Stimulated activated CD4-positive, alpha-beta T cell treated with anti-CD3 and anti-CD28 coated beads, Interleukin-15, amount 100 ng/mL, for 48 hours (primary cell): ENCODE measurements around the gene QARS1.

Experiments
- DNase-seq, 2 donors: peaks; one replicate each; pipeline ENCODE4 v3.0.0-alpha.2; 2020; ENCODE audit warnings: low read depth in 2 of 2

Gene QARS1

GRCh38 chr3:49120438-49121131 is 16.0 kb upstream of the QARS1 start, which contains the start of gene USP19:
Gene USP19, minus strand, starts transcription at chr3:49120823. Its CDS starts 1,678 bp downstream, at chr3:49119145.
- DNase-seq = peak; percentile 87 to 95

DNA sequence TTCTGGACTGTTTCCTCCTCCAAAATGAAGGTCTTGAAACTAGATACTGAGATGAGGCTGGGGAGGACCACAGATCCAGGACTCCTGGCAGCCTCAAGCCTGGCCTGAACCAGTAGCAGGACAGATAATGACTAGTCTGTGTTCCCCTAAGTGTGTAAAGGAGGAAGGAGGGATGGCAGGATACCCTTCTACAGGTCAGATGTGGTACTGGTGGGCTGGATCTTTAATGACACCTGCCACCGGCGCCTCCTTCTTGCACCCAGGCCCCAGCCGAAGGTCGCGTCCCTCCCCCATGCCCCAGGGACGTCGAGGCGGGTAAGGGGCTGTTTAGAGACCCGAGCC is 15.5 kb upstream of the QARS1 start:
- no peak for DNase-seq

DNA sequence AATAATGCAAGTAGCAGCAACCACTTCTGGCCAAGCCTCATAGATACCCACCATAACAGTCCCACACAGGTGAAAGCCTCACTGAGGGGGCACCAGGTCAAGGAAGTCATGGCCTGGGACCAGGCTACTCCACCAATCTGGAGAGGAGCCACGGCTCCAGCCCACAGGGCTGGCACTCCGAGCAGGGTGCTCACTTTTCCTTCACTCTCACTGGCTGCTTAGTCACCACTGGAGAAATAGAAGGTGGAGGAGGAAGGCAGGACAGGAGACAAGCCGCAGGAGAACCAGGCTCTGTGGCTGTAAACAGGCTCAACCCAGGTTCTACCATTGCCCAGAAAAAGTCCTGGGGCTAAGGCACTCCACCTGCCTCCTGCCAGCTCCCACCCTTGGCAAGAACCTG is 14.9 kb upstream of the QARS1 start:
- DNase-seq = no peak

GRCh38 chr3:49119036-49119435 is 14.5 kb upstream of the QARS1 start:
- no peak for DNase-seq

GRCh38 chr3:49112262-49112661 is 7.7 kb upstream of the QARS1 start:
- DNase-seq = no peak

DNA sequence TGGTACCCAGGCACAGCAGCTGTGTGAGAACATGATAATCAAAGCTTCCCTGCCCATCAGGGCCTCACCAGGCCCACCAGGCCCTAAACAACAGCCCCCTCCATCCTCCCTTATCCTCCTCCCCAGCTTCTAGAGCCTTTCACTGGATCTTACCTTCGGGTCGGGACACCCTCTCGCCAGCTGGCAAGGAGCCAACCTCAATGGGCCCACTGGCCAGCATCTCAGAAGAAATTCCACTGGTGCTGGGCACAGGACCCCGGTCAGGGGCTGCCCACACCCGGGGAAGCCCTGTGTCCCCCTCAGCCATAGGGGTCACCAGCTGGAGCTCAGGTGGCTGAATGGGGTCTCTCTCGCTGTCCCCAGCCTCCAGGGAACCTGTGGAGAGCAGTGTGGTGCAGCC is 6.8 kb upstream of the QARS1 start:
- DNase-seq = no peak

DNA sequence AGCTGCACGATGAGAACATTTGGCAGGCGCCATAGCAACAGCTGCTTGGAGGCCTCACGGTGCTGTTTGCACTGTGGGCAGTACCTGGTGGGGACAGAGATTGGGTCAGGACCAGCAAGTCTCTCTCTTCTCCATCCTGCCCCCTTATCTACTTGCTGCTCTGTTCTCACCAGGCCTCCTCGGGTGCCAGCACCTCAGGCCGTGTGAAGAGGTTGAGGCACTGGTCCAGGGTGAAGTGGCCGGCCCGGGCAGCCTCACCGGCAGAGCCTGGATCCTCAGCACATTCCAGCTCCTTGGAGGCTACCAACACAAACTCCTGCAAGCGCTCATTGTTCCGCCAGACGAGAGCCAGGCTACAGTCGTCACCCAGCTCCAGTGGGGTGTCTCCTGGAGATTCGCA is 6.2 kb upstream of the QARS1 start:
- no peak for DNase-seq

GRCh38 chr3:49108346-49108745 is 3.8 kb upstream of the QARS1 start:
- DNase-seq = no peak

GRCh38 chr3:49104052-49104426 is 518 bp downstream of the QARS1 start:
- DNase-seq = no peak

DNA sequence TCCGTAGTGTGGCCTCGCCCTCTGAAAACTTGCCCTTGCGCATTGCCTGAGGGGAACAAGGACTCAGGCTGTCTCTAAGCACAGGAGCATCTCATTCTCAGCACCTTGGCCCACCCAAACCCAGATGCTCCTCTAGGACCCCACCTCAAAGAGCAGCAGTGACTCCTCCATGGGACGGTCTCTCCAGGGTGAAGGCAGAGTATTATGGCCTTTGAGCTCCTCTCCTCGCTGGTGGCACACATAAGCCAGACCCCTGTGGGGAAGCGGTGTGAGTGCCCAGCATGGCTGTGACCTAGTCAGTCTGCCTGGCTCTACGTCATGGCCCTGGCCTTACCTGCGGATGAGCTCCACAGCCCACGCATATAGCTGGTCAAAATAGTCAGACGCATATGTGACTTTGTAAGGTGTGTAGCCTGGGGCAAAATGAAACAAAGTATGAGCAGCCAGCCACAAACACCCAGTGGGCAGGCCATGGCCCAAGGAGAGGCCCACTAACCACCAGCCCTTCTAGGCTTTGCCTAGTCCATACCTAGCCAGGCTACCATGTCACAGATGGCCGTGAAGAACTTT is 4.4 kb downstream of the QARS1 start:
- no peak for DNase-seq

DNA sequence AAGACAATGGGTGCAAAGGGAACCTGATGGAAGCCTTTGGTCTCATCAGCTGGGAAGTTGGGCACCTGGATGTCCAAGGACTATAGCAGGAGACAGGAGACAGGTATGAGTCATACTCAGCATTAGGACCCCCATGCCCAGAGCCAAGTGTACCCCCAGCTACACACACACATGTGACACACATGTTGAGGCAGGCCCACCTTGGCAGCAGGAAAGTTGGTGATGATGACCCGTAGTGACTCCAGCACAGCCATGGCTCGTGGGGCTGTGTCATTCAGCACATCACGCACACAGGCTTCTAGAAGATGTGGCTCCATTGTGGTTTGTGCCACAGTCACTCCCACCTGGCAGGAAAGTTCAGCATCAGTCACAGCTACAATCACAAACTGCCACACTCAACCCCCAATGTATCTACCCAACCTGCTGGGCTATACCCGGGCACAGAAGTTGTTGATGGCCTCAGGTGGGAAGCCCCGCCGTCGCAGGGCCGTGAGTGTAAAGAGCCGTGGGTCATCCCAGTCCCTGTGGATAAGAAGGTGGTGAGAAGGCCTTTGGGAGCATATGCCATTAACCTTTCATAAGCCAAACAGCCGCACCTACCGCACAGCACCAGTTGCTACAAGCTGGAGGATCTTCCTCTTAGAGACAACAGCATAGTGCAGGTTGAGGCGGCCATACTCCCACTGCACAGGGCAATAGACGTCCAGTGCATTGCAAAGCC is 5.5 kb downstream of the QARS1 start:
- DNase-seq = no peak

- no peak for DNase-seq
Observed at GRCh38 chr3:49098429-49098828, 6.1 kb downstream of the QARS1 start.

GRCh38 chr3:49093853-49094767 is 10.4 kb downstream of the QARS1 start, which contains the start of gene QRICH1:
Gene QRICH1, minus strand, starts transcription at chr3:49094071. Its CDS starts 17,054 bp downstream, at chr3:49077017.
- DNase-seq = peak; percentile 94 to 97

- DNase-seq = peak; percentile 72 to 78
Observed at GRCh38 chr3:49092938-49093852, 11.4 kb downstream of the QARS1 start.

GRCh38 chr3:49081429-49081828 is 23.1 kb downstream of the QARS1 start:
- DNase-seq = no peak

- no peak for DNase-seq
Observed at GRCh38 chr3:49079270-49079669, 25.3 kb downstream of the QARS1 start.

GRCh38 chr3:49076646-49077045 is 27.9 kb downstream of the QARS1 start:
- DNase-seq = no peak

GRCh38 chr3:49076116-49076515 is 28.4 kb downstream of the QARS1 start:
- no peak for DNase-seq

DNA sequence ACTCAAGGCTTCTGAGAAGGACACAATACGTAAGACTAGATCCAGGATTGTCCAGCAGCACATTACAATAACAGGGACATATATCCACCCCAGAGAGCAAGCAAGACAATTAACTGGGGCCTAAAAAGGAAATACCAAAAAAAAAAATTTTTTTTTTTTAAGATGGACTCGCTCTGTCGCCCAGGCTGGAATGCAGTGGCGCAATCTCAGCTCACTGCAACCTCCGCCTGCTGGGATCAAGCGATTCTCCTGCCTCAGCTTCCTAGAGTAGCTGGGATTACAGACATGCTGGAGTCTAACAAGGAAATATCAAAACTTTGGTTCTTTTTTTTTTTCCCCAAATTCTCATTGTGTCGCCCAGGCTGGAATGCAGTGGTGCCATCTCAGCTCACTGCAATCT is 46.5 kb downstream of the QARS1 start:
- no peak for DNase-seq

DNA sequence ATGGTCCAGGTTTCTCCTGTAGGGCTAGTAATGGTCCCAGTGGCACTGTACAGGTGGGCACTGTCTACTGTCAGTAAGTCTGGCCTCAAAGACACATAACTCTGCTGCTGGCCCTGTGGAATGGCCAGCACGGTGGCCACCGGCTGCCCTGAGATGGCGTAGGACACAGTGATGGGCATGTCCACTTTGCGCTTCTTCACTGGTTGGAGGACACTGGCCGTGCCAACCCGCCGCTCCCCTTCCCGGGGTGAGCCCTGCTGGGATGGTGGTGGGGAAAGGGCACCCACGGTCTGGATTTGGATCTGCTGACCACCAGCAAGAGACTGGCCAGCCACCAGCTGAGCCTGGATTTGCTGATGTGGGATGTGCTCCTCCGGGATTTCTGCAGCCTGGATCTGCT is 47.3 kb downstream of the QARS1 start:
- DNase-seq = no peak

GRCh38 chr3:49054344-49054862 is 50.2 kb downstream of the QARS1 start:
- no peak for DNase-seq
